CD14-positive monocyte (primary cell): Measurements from ENCODE around the gene NME2. TPM values are rescaled to one million over a fixed set of nuclear protein-coding genes. Genes with fewer than 3 reads are reported as not detected.
"Not testable (repeated sequence)": the region's sequence is repeated elsewhere in the genome, so short reads cannot be mapped to it uniquely, and the experiment has no call there.

Experiments
- DNase-seq, 3 donors: peaks; one replicate each; pipeline ENCODE4 v3.0.0-alpha.2; 2011 to 2022
- H2AFZ ChIP-seq: 2 replicates; pipeline ENCODE4 v1.6.0; 2012; ENCODE audit warnings: mild to moderate bottlenecking, low read depth, low read length, inconsistent platforms; ENCODE audit not compliant: insufficient read depth, poor library complexity, severe bottlenecking
- H3K27ac ChIP-seq, 2 donors: 1 replicate in 1 of 2; 2 replicates in 1 of 2; pipeline ENCODE4 v1.5.1; 2012 to 2013; ENCODE audit warnings: low read length in 2 of 2, control low read depth in 1 of 2, inconsistent platforms in 1 of 2, low read depth in 1 of 2, mild to moderate bottlenecking in 1 of 2
- H3K27me3 ChIP-seq, 2 donors: one replicate each; pipeline versions ENCODE4 v1.6.0 to v1.6.1; 2011 to 2013; ENCODE audit warnings: low read length in 2 of 2; ENCODE audit not compliant: control insufficient read depth in 2 of 2, insufficient read depth in 2 of 2
- H3K36me3 ChIP-seq, 2 donors: replicated peaks in 1 of 2; 1 replicate in 1 of 2; 2 replicates in 1 of 2; pipeline versions ENCODE4 v1.5.1 to v1.6.1; 2012 to 2013; ENCODE audit warnings: low read length in 2 of 2, control low read depth in 1 of 2, inconsistent platforms in 1 of 2, mild to moderate bottlenecking in 1 of 2; ENCODE audit not compliant: insufficient read depth in 2 of 2, control insufficient read depth in 1 of 2
- H3K4me1 ChIP-seq, 2 donors: 1 replicate in 1 of 2; 2 replicates in 1 of 2; pipeline versions ENCODE4 v1.5.1 to v1.6.1; 2012 to 2013; ENCODE audit warnings: low read length in 2 of 2, control low read depth in 1 of 2, inconsistent platforms in 1 of 2, mild to moderate bottlenecking in 1 of 2, moderate library complexity in 1 of 2; ENCODE audit not compliant: insufficient read depth in 2 of 2, control insufficient read depth in 1 of 2
- H3K4me2 ChIP-seq: replicated peaks from 2 replicates; pipeline ENCODE3; 2012; ENCODE audit warnings: low read length, moderate library complexity, mild to moderate bottlenecking; ENCODE audit not compliant: poor library complexity, severe bottlenecking; ENCODE audit errors: extremely low read depth
- H3K4me3 ChIP-seq, 3 experiments: fragments of 200-600 bp in 1 of 3; sonication (generic) in 1 of 3; replicated peaks in 1 of 3; 1 replicate in 2 of 3; 2 replicates in 1 of 3; pipeline ENCODE4 v1.5.1; 2011 to 2013; ENCODE audit warnings: low read length in 3 of 3, mild to moderate bottlenecking in 3 of 3, control low read depth in 2 of 3, low read depth in 2 of 3, inconsistent platforms in 1 of 3, moderate library complexity in 1 of 3
- H3K79me2 ChIP-seq: 2 replicates; pipeline ENCODE4 v1.6.0; 2012; ENCODE audit warnings: mild to moderate bottlenecking, control low read depth, inconsistent platforms, low read length, moderate library complexity; ENCODE audit not compliant: insufficient read depth
- H3K9ac ChIP-seq: 2 replicates; pipeline ENCODE4 v1.6.0; 2017; ENCODE audit warnings: low read length, mild to moderate bottlenecking; ENCODE audit not compliant: insufficient read depth, poor library complexity, severe bottlenecking
- H3K9me3 ChIP-seq, 2 donors: replicated peaks in 1 of 2; 1 replicate in 1 of 2; 2 replicates in 1 of 2; pipeline versions ENCODE4 v1.5.1 to v1.6.1; 2012 to 2013; ENCODE audit warnings: low read length in 2 of 2, control low read depth in 1 of 2; ENCODE audit not compliant: control insufficient read depth in 1 of 2, insufficient read depth in 1 of 2
- H4K20me1 ChIP-seq: 2 replicates; pipeline ENCODE4 v1.6.0; 2012; ENCODE audit warnings: mild to moderate bottlenecking, low read length, control low read depth, moderate library complexity; ENCODE audit not compliant: insufficient read depth
- H3K27ac Mint-ChIP-seq, 7 donors: one replicate each; pipeline ENCODE4 v1.8.0; 2020; ENCODE audit warnings: mild to moderate bottlenecking in 7 of 7, mixed read lengths in 7 of 7, moderate library complexity in 6 of 7, inconsistent platforms in 2 of 7
- H3K27me3 Mint-ChIP-seq, 3 donors: one replicate each; pipeline ENCODE4 v1.8.0; 2021 to 2022; ENCODE audit warnings: low read depth in 3 of 3, mild to moderate bottlenecking in 3 of 3, mixed read lengths in 3 of 3, moderate library complexity in 3 of 3, inconsistent platforms in 1 of 3
- H3K36me3 Mint-ChIP-seq, 2 donors: one replicate each; pipeline ENCODE4 v1.8.0; 2020; ENCODE audit warnings: mixed read lengths in 2 of 2, inconsistent platforms in 1 of 2, mild to moderate bottlenecking in 1 of 2
- H3K4me1 Mint-ChIP-seq: one replicate; pipeline ENCODE4 v1.8.0; 2020; ENCODE audit warnings: mild to moderate bottlenecking, mixed read lengths
- H3K4me3 Mint-ChIP-seq, 2 donors: one replicate each; pipeline ENCODE4 v1.8.0; 2020; ENCODE audit warnings: mild to moderate bottlenecking in 2 of 2, mixed read lengths in 2 of 2, moderate library complexity in 1 of 2
- H3K9me3 Mint-ChIP-seq, 7 donors: one replicate each; pipeline ENCODE4 v1.8.0; 2020 to 2022; ENCODE audit warnings: mixed read lengths in 7 of 7, mild to moderate bottlenecking in 6 of 7, moderate library complexity in 6 of 7, inconsistent platforms in 2 of 7
- CTCF ChIP-seq: fragments of 200-600 bp; IDR thresholded peaks from one replicate; pipeline ENCODE4 v1.8.0; 2022; ENCODE audit warnings: antibody characterized with exemption, mild to moderate bottlenecking
- WGBS: methylation state at CpG from one replicate; pipeline ENCODE4 v1.1.5; 2013; ENCODE audit warnings: missing lambda C conversion rate; ENCODE audit not compliant: insufficient coverage; 5-methylcytosine and 5-hydroxymethylcytosine counted together
- intact Hi-C, 2 donors: fragments of 100-400 bp; cut with micrococcal nuclease; formaldehyde crosslinking; loops; one replicate each; pipeline versions ENCODE4 v1.15.0 to v1.15.1; 2023
- polyA plus RNA-seq, 3 donors: library from polyadenylated mRNA; depleted of rRNA in 1 of 3; unstranded in 2 of 3; stranded (reverse) in 1 of 3; fragments of 300-500 nt in 2 of 3; fragments of >200 nt in 1 of 3; fragmentation: Illumina TruSeq in 2 of 3; gene quantifications; 1 replicate in 2 of 3; 2 replicates in 1 of 3; pipeline ENCODE4 v1.2.3, GENCODE V29; 2012 to 2021

NME2 gene
- polyA plus RNA-seq, 3 donors: 240 to 307 (median 259) TPM

GRCh38 chr17:51169340-51169739 is 3.1 kb downstream of the NME2 start:
- no peaks in the 10 kb centered on the region for H3K9me3 Mint-ChIP-seq
- Histone ChIP-seq H3K9me3 (no peaks in the 10 kb centered on the region), H3K79me2 (peaks cover 8% of the 10 kb centered on the region), H3K4me3 (no peak overlapping the region), H3K4me2 (no peak overlapping the region), H3K9ac (no peak overlapping the region), H3K27ac (no peak overlapping the region), H3K27me3 (no peaks in the 10 kb centered on the region), H3K36me3 (peaks cover 23 to 56% of the 10 kb centered on the region in 2 donors), H3K4me1 (peaks cover 16 to 24% of the 10 kb centered on the region in 2 donors), H4K20me1 (no peaks in the 10 kb centered on the region), H2AFZ (no peak overlapping the region)
- DNase-seq: no peak
- no peak overlapping the region for H3K4me3 Mint-ChIP-seq
- H3K36me3 Mint-ChIP-seq: peaks cover 41 to 43% of the 10 kb centered on the region in 2 donors
- peaks cover 23% of the 10 kb centered on the region for H3K4me1 Mint-ChIP-seq
- WGBS: no CpG with 5 or more reads among the region's 1 CpG
- peaks cover 0 to 2% (median 0%) of the 10 kb centered on the region in 3 donors for H3K27me3 Mint-ChIP-seq
- intact Hi-C loops: no loop called here
- no peak for TF ChIP-seq CTCF
- H3K27ac Mint-ChIP-seq: peak overlapping the region in 2 of 7 donors; percentile 13 to 82

DNA sequence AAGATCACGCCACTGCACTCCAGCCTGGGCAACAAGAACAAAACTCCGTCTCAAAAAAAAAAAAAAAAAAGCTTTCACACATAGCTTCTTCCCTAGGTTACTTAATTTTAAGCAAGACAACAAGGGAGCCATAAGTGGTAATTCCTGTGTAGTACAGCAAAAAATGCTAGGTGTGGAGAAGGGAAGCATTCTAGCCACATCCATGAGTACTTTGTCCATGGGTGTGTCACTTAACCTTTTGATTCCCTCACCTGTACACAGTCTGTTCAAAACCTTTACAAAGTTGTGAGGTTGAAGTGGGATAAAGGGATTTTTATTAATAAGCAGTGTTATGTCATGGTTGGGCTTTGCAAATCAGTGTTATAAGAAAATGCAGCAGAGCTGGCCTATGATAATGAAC is 4.5 kb downstream of the NME2 start:
- H3K79me2 ChIP-seq: peaks cover 8% of the 10 kb centered on the region
- no peak for TF ChIP-seq CTCF
- no peaks in the 10 kb centered on the region for H4K20me1 ChIP-seq
- no peak overlapping the region for H2AFZ ChIP-seq
- H3K4me1 Mint-ChIP-seq: peaks cover 15% of the 10 kb centered on the region
- H3K36me3 ChIP-seq: peaks cover 23 to 56% of the 10 kb centered on the region in 2 donors
- no peaks in the 10 kb centered on the region for H3K9me3 Mint-ChIP-seq
- H3K9ac ChIP-seq: no peak overlapping the region
- WGBS: no CpG with 5 or more reads among the region's 2 CpGs
- no peak overlapping the region for H3K4me3 ChIP-seq
- no peak overlapping the region for H3K4me3 Mint-ChIP-seq
- H3K4me2 ChIP-seq: no peak overlapping the region
- H3K27ac Mint-ChIP-seq: peak overlapping the region in 1 of 7 donors; percentile 7
- intact Hi-C loops: no loop called here
- H3K27ac ChIP-seq: no peak overlapping the region
- H3K4me1 ChIP-seq: peaks cover 9 to 17% of the 10 kb centered on the region in 2 donors
- no peak for DNase-seq
- H3K36me3 Mint-ChIP-seq: peaks cover 43 to 53% of the 10 kb centered on the region in 2 donors
- H3K9me3 ChIP-seq: no peaks in the 10 kb centered on the region
- H3K27me3 Mint-ChIP-seq: peaks cover 0 to 2% (median 0%) of the 10 kb centered on the region in 3 donors
- H3K27me3 ChIP-seq: no peaks in the 10 kb centered on the region

- not testable (repeated sequence) for H3K27ac Mint-ChIP-seq
Observed at GRCh38 chr17:51172030-51172429, 5.8 kb downstream of the NME2 start.

More at GRCh38 chr17:51172030-51172429, 5.8 kb downstream of the NME2 start:
- H3K4me3 ChIP-seq, H3K9ac ChIP-seq, H3K4me3 Mint-ChIP-seq, H3K27me3 Mint-ChIP-seq, H3K4me2 ChIP-seq, H3K9me3 Mint-ChIP-seq, H3K27ac ChIP-seq, intact Hi-C loops, H3K79me2 ChIP-seq, H2AFZ ChIP-seq, H3K27me3 ChIP-seq, H4K20me1 ChIP-seq, DNase-seq, H3K9me3 ChIP-seq, H3K4me1 ChIP-seq: not testable (repeated sequence)
- peaks cover 11% of the 10 kb centered on the region for H3K4me1 Mint-ChIP-seq
- H3K36me3 Mint-ChIP-seq: peaks cover 45 to 58% of the 10 kb centered on the region in 2 donors
- peaks cover 23 to 56% of the 10 kb centered on the region in 2 donors for H3K36me3 ChIP-seq
- WGBS: 98% methylated on average over 6 of the region's 9 CpGs
